HCT116 (cell line): ENCODE data around the gene CAPRIN1. TPM values are rescaled to one million over a fixed set of nuclear protein-coding genes. Genes with fewer than 3 reads are reported as not detected.

ENCODE experiments used
- ATAC-seq: fragments of 200-7000 bp; cut with Tn5 transposase; 2 replicates; pipeline ENCODE4 v1.9.1; 2020; ENCODE audit warnings: mild to moderate bottlenecking, moderate library complexity
- BruUV-seq: library from RNA; stranded (reverse); fragments of 400-500 nt; replicated peaks from 2 replicates; lab custom pipeline; 2021; lab: Mats Ljungman, UMichigan
- CTCF ChIA-PET: fragments of 300-600 bp; sonication (Branson Sonifier 250); formaldehyde crosslinking; loops from one replicate; lab custom pipeline; 2021; ENCODE audit warnings: antibody characterized with exemption; lab: Charles Lee
- POLR2A ChIA-PET: fragments of 300-600, 350-600 bp; sonication (Branson Sonifier 250); formaldehyde crosslinking; loops from one replicate; lab custom pipeline; 2021; ENCODE audit warnings: antibody characterized with exemption; lab: Charles Lee
- RAD21 ChIA-PET, 2 experiments: fragments of 300-600 bp; sonication (Branson Sonifier 250); formaldehyde crosslinking; loops; one replicate each; lab custom pipeline; 2023; ENCODE audit warnings: low total read pairs in 2 of 2; ENCODE audit not compliant: uncharacterized antibody in 2 of 2, unreplicated experiment in 2 of 2, low non-redundant PET in 1 of 2; lab: Charles Lee
- DNase-seq: peaks from one replicate; pipeline ENCODE4 v3.0.0-alpha.2; 2010; ENCODE audit warnings: low read depth, low spot score
- H2AFZ ChIP-seq: fragments of 200-600 bp; shearing (Covaris generic), sonication (generic); 2 replicates; pipeline ENCODE4 v1.6.1; 2017; ENCODE audit warnings: low read depth, mixed run types, mixed read lengths, antibody characterized with exemption, low read length; ENCODE audit not compliant: poor library complexity, severe bottlenecking
- H3K27ac ChIP-seq: 2 replicates; pipeline ENCODE4 v1.5.1; 2012; ENCODE audit warnings: low read depth, low read length
- H3K27me3 ChIP-seq: fragments of 200-600 bp; sonication (generic); 2 replicates; pipeline ENCODE4 v1.6.1; 2016; ENCODE audit warnings: mixed run types, low read length, mixed read lengths; ENCODE audit not compliant: insufficient read depth
- H3K36me3 ChIP-seq, 2 experiments: fragments of 200-500 bp in 1 of 2; fragments of 200-600 bp in 1 of 2; sonication (Bioruptor generic) in 1 of 2; sonication (generic) in 1 of 2; 2 replicates each; pipeline versions ENCODE4 v1.5.1 to v1.6.1; 2014 to 2016; ENCODE audit warnings: low read length in 2 of 2, inconsistent platforms in 1 of 2, mixed read lengths in 1 of 2, mixed run types in 1 of 2; ENCODE audit not compliant: insufficient read depth in 2 of 2, control insufficient read depth in 1 of 2
- H3K4me1 ChIP-seq, 2 experiments: fragments of 200-600 bp in 1 of 2; sonication (generic) in 1 of 2; 2 replicates each; pipeline versions ENCODE4 v1.5.1 to v1.6.1; 2012 to 2017; ENCODE audit warnings: low read length in 2 of 2, inconsistent platforms in 1 of 2, mild to moderate bottlenecking in 1 of 2, mixed read lengths in 1 of 2, mixed run types in 1 of 2, moderate library complexity in 1 of 2; ENCODE audit not compliant: insufficient read depth in 2 of 2, control insufficient read depth in 1 of 2
- H3K4me2 ChIP-seq: fragments of 200-600 bp; sonication (generic); 2 replicates; pipeline ENCODE4 v1.6.1; 2017; ENCODE audit warnings: mixed run types, low read length, mixed read lengths
- H3K4me3 ChIP-seq, 2 experiments: fragments of 200-600 bp in 1 of 2; sonication (generic) in 1 of 2; replicated peaks in 1 of 2; 2 replicates each; pipeline ENCODE4 v1.5.1; 2011 to 2016; ENCODE audit warnings: low read length in 2 of 2, control low read depth in 1 of 2, low read depth in 1 of 2, mild to moderate bottlenecking in 1 of 2, mixed read lengths in 1 of 2, mixed run types in 1 of 2
- H3K79me2 ChIP-seq: fragments of 200-600 bp; sonication (generic); 2 replicates; pipeline ENCODE4 v1.6.1; 2017; ENCODE audit warnings: mild to moderate bottlenecking, mixed run types, low read length, moderate library complexity, mixed read lengths; ENCODE audit not compliant: insufficient read depth
- H3K9ac ChIP-seq: fragments of 200-600 bp; sonication (generic); 2 replicates; pipeline ENCODE4 v1.6.1; 2016; ENCODE audit warnings: low read length, mixed read lengths
- H3K9me2 ChIP-seq: fragments of 200-600 bp; sonication (generic), shearing (Covaris generic); 2 replicates; pipeline ENCODE4 v1.6.1; 2017; ENCODE audit warnings: mixed run types, mild to moderate bottlenecking, moderate library complexity; ENCODE audit not compliant: insufficient read depth
- H3K9me3 ChIP-seq, 2 experiments: fragments of 200-500 bp in 1 of 2; fragments of 200-600 bp in 1 of 2; sonication (Bioruptor generic) in 1 of 2; sonication (generic) in 1 of 2; 2 replicates each; pipeline ENCODE4 v1.6.1; 2014 to 2017; ENCODE audit warnings: low read length in 2 of 2, mixed read lengths in 2 of 2, inconsistent platforms in 1 of 2, low read depth in 1 of 2, mild to moderate bottlenecking in 1 of 2, mixed run types in 1 of 2, moderate library complexity in 1 of 2; ENCODE audit not compliant: control insufficient read depth in 1 of 2, insufficient read depth in 1 of 2
- H4K20me1 ChIP-seq: fragments of 200-600 bp; sonication (generic), shearing (Covaris generic); 2 replicates; pipeline ENCODE4 v1.6.1; 2017; ENCODE audit warnings: mixed run types, mild to moderate bottlenecking, moderate library complexity; ENCODE audit not compliant: insufficient read depth
- CBX3 ChIP-seq: IDR thresholded peaks from 2 replicates; pipeline ENCODE4 v1.6.1; 2012; ENCODE audit warnings: low read depth
- EZH2phosphoT487 ChIP-seq: fragments of 200-600 bp; IDR thresholded peaks from 2 replicates; pipeline ENCODE4 v1.6.1; 2018; ENCODE audit warnings: antibody characterized with exemption, borderline replicate concordance
- FOSL1 ChIP-seq: IDR thresholded peaks from 2 replicates; pipeline ENCODE4 v1.6.1; 2012; ENCODE audit warnings: low read depth
- JUND ChIP-seq: IDR thresholded peaks from 2 replicates; pipeline ENCODE4 v1.6.1; 2012
- POLR2A ChIP-seq: IDR thresholded peaks from 2 replicates; pipeline ENCODE4 v1.7.0; 2011; ENCODE audit warnings: borderline replicate concordance; ENCODE audit not compliant: insufficient read depth, insufficient read length; ENCODE audit errors: extremely low read depth
- POLR2AphosphoS5 ChIP-seq: IDR thresholded peaks from 2 replicates; pipeline ENCODE4 v1.6.1; 2011; ENCODE audit warnings: mild to moderate bottlenecking, low read depth, low read length, moderate library complexity
- SIN3A ChIP-seq: IDR thresholded peaks from 2 replicates; pipeline ENCODE4 v1.6.1; 2012; ENCODE audit warnings: low read depth
- SP1 ChIP-seq: IDR thresholded peaks from 2 replicates; pipeline ENCODE4 v1.6.1; 2012; ENCODE audit warnings: low read depth
- TCF7L2 ChIP-seq: IDR thresholded peaks from 2 replicates; pipeline ENCODE4 v1.7.0; 2011; ENCODE audit warnings: borderline replicate concordance, inconsistent platforms; ENCODE audit not compliant: insufficient read depth, insufficient read length; ENCODE audit errors: extremely low read depth
- ZFX ChIP-seq: fragments of 450-650 bp; IDR thresholded peaks from 2 replicates; pipeline ENCODE4 v1.6.1; 2017
- intact Hi-C: fragments of 100-400 bp; cut with micrococcal nuclease; formaldehyde crosslinking; loops from 2 replicates; pipeline ENCODE4 v1.10.0; 2022
- total RNA-seq: library from RNA; stranded (reverse); gene quantifications from one replicate; pipeline ENCODE4 v1.2.1, GENCODE V29; 2021; ENCODE audit not compliant: unreplicated experiment
- TF ChIP-seq, protein P1 (sequence below): IDR thresholded peaks from 2 replicates; pipeline ENCODE4 v1.6.1; 2012
- TF ChIP-seq, protein P2 (sequence below): IDR thresholded peaks from 2 replicates; pipeline ENCODE4 v1.6.1; 2012

The CAPRIN1 gene
- total RNA-seq, 1 experiment from 2014 or later: 285 TPM

GRCh38 chr11:34075178-34075820 lies 23.8 kb downstream of the CAPRIN1 start:
- H3K27me3 ChIP-seq: no peaks in the 10 kb centered on the region
- BruUV-seq: no TSS peak
- peaks cover 100% of the 10 kb centered on the region for H3K79me2 ChIP-seq
- peak; percentile 79 for ATAC-seq
- intact Hi-C loops: no loop called here
- DNase-seq: peak; percentile 60
- TF ChIP-seq FOSL1: peak; percentile 63
- no peak for TF ChIP-seq POLR2AphosphoS5
- TF ChIP-seq, protein P1, sequence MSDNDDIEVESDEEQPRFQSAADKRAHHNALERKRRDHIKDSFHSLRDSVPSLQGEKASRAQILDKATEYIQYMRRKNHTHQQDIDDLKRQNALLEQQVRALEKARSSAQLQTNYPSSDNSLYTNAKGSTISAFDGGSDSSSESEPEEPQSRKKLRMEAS: no peak
- TF ChIP-seq CBX3: no peak
- TF ChIP-seq POLR2A: no peak
- TF ChIP-seq TCF7L2: no peak
- TF ChIP-seq, protein P2, sequence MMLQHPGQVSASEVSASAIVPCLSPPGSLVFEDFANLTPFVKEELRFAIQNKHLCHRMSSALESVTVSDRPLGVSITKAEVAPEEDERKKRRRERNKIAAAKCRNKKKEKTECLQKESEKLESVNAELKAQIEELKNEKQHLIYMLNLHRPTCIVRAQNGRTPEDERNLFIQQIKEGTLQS: no peak
- TF ChIP-seq SIN3A: no peak
- TF ChIP-seq JUND: peak; percentile 55
- no peak; the same call in 1 of the 2 replicates for TF ChIP-seq SP1
- no peak for TF ChIP-seq ZFX
- TF ChIP-seq EZH2phosphoT487: no peak
- H4K20me1 ChIP-seq: peaks cover 5% of the 10 kb centered on the region; the same call in 1 of the 2 replicates
- H3K27ac ChIP-seq: peak overlapping the region; percentile 76
- H3K4me2 ChIP-seq: peak overlapping the region; percentile 62
- H3K9me3 ChIP-seq: no peaks in the 10 kb centered on the region
- peaks cover 41 to 50% of the 10 kb centered on the region in 2 experiments for H3K4me1 ChIP-seq
- H2AFZ ChIP-seq: no peak overlapping the region
- H3K36me3 ChIP-seq: peaks cover 45 to 56% of the 10 kb centered on the region in 2 experiments
- ChIA-PET POLR2A (interaction anchor here (1.2 kb wide), 1 partner anchor 30 kb away, joined by 4 read pairs; the partner anchor contains the start of gene NAT10), CTCF (interaction anchor here (1.3 to 1.5 kb wide), 2 partner anchors 78 to 267 kb away, joined by 3 to 4 read pairs; no protein-coding TSS in a partner anchor), RAD21 (no interaction called here)
- no peaks in the 10 kb centered on the region for H3K9me2 ChIP-seq
- peak overlapping the region; percentile 36 for H3K9ac ChIP-seq
- peak overlapping the region; percentile 4 to 13; a peak in 3 of 4 replicates for H3K4me3 ChIP-seq
